Endothelial cell of umbilical vein (primary cell): ENCODE measurements around the gene MME. TPM values are rescaled to one million over a fixed set of nuclear protein-coding genes. Genes with fewer than 3 reads are reported as not detected.

Source experiments
- BruUV-seq: library from RNA; stranded (reverse); fragments of 400-500 nt; replicated peaks from 2 replicates; lab custom pipeline; 2021; lab: Mats Ljungman, UMichigan
- CTCF ChIA-PET: fragments of 300-600, 350-600 bp; sonication (Branson Sonifier 250); formaldehyde crosslinking; loops from one replicate; lab custom pipeline; 2021; ENCODE audit warnings: antibody characterized with exemption, inconsistent platforms; lab: Charles Lee
- POLR2A ChIA-PET: fragments of 300-600, 350-600 bp; sonication (Branson Sonifier 250); formaldehyde crosslinking; loops from one replicate; lab custom pipeline; 2021; ENCODE audit warnings: antibody characterized with exemption, inconsistent platforms; lab: Charles Lee
- DNase-seq: peaks from one replicate; pipeline ENCODE4 v3.0.0-alpha.2; 2011; ENCODE audit warnings: low read depth, low spot score
- FAIRE-seq: peaks from 2 replicates; lab custom pipeline; 2011; peaks lifted over from hg19 to GRCh38; lab: Jason Lieb, UNC
- H2AFZ ChIP-seq: 2 replicates; pipeline ENCODE4 v1.6.0; 2012; ENCODE audit warnings: low read depth, low read length, control low read depth, inconsistent platforms
- H3K27ac ChIP-seq: 2 replicates; pipeline ENCODE4 v1.5.1; 2011; ENCODE audit warnings: low read depth, mild to moderate bottlenecking, control low read depth, low read length, moderate library complexity; ENCODE audit not compliant: insufficient read depth
- H3K27me3 ChIP-seq, 2 experiments: 2 replicates each; pipeline versions ENCODE4 v1.6.0 to v1.6.1; 2011; ENCODE audit warnings: low read length in 2 of 2, mixed read lengths in 1 of 2; ENCODE audit not compliant: control insufficient read depth in 2 of 2, insufficient read depth in 2 of 2
- H3K36me3 ChIP-seq, 2 experiments: 2 replicates in 1 of 2; 3 replicates in 1 of 2; pipeline ENCODE4 v1.5.1; 2011; ENCODE audit warnings: low read length in 2 of 2, mild to moderate bottlenecking in 1 of 2, moderate library complexity in 1 of 2; ENCODE audit not compliant: control insufficient read depth in 2 of 2, insufficient read depth in 2 of 2; ENCODE audit errors: extremely low read depth in 1 of 2
- H3K4me1 ChIP-seq: 3 replicates; pipeline ENCODE4 v1.5.1; 2011; ENCODE audit warnings: mild to moderate bottlenecking, low read length; ENCODE audit not compliant: control insufficient read depth, insufficient read depth; ENCODE audit errors: extremely low read depth
- H3K4me2 ChIP-seq: 2 replicates; pipeline ENCODE4 v1.6.1; 2011; ENCODE audit warnings: low read length, control low read depth, mixed read lengths; ENCODE audit not compliant: insufficient read depth
- H3K4me3 ChIP-seq, 3 experiments: fragments of 200-600 bp in 1 of 3; sonication (generic), shearing (Covaris generic) in 1 of 3; replicated peaks in 1 of 3; 2 replicates each; pipeline ENCODE4 v1.5.1; 2011 to 2016; ENCODE audit warnings: control low read depth in 3 of 3, low read length in 3 of 3, mild to moderate bottlenecking in 2 of 3, inconsistent platforms in 1 of 3, low read depth in 1 of 3, moderate library complexity in 1 of 3; ENCODE audit not compliant: insufficient read depth in 1 of 3
- H3K79me2 ChIP-seq: 2 replicates; pipeline ENCODE4 v1.6.0; 2012; ENCODE audit warnings: low read length, inconsistent platforms; ENCODE audit not compliant: control insufficient read depth, insufficient read depth
- H3K9ac ChIP-seq: replicated peaks from 2 replicates; pipeline ENCODE3; 2011; ENCODE audit warnings: low read length, control low read depth; ENCODE audit not compliant: insufficient read depth; ENCODE audit errors: extremely low read depth
- H3K9me1 ChIP-seq: replicated peaks from 3 replicates; pipeline ENCODE4 v1.6.0; 2011; ENCODE audit warnings: mild to moderate bottlenecking, low read length; ENCODE audit not compliant: control insufficient read depth, insufficient read depth; ENCODE audit errors: extremely low read depth
- H3K9me3 ChIP-seq: replicated peaks from 2 replicates; pipeline ENCODE4 v1.5.1; 2012; ENCODE audit warnings: low read length, inconsistent platforms; ENCODE audit not compliant: control insufficient read depth, insufficient read depth
- H4K20me1 ChIP-seq: replicated peaks from 2 replicates; pipeline ENCODE3; 2011; ENCODE audit warnings: mild to moderate bottlenecking, low read length; ENCODE audit not compliant: control insufficient read depth, insufficient read depth; ENCODE audit errors: extremely low read depth
- EZH2 ChIP-seq: IDR thresholded peaks from 2 replicates; pipeline ENCODE4 v1.6.1; 2012; ENCODE audit warnings: borderline replicate concordance, low read depth, mild to moderate bottlenecking, moderate library complexity, low read length, inconsistent platforms; ENCODE audit not compliant: severe bottlenecking
- FOS ChIP-seq: IDR thresholded peaks from 2 replicates; pipeline ENCODE4 v1.6.1; 2011; ENCODE audit warnings: mild to moderate bottlenecking, low read length, moderate library complexity, borderline replicate concordance; ENCODE audit not compliant: insufficient read depth
- GATA2 ChIP-seq: IDR thresholded peaks from 2 replicates; pipeline ENCODE4 v1.7.0; 2011; ENCODE audit warnings: low read depth, mild to moderate bottlenecking, moderate library complexity, mixed read lengths, low read length; ENCODE audit not compliant: insufficient read length, insufficient read depth
- JUN ChIP-seq: IDR thresholded peaks from 2 replicates; pipeline ENCODE4 v1.6.1; 2011; ENCODE audit warnings: borderline replicate concordance, low read depth; ENCODE audit not compliant: insufficient read length, insufficient read depth
- MYC ChIP-seq: IDR thresholded peaks from one replicate; pipeline ENCODE4 v1.6.1; 2011; ENCODE audit warnings: mild to moderate bottlenecking, low read depth, low read length
- POLR2A ChIP-seq: IDR thresholded peaks from 2 replicates; pipeline ENCODE4 v1.6.1; 2012; ENCODE audit warnings: low read depth, mild to moderate bottlenecking, control low read depth, low read length
- POLR2AphosphoS5 ChIP-seq: IDR thresholded peaks from 2 replicates; pipeline ENCODE4 v1.6.1; 2012; ENCODE audit warnings: low read depth, mild to moderate bottlenecking, control low read depth, low read length, moderate library complexity; ENCODE audit not compliant: insufficient read depth
- dilution Hi-C: fragments of 300-500 bp; cut with MboI; formaldehyde crosslinking; loops from one replicate; pipeline ENCODE4 v1.15.0; 2019; ENCODE audit warnings: low sequenced_read_pairs; ENCODE audit not compliant: extremely low pct_ligation_motif_present
- intact Hi-C: fragments of 100-400 bp; cut with micrococcal nuclease; formaldehyde crosslinking; loops from one replicate; pipeline ENCODE4 v1.10.0; 2022
- polyA plus RNA-seq, 4 experiments: library from polyadenylated mRNA; depleted of rRNA in 3 of 4; stranded (reverse) in 3 of 4; unstranded in 1 of 4; fragments of >200 nt; gene quantifications; 2 replicates each; pipeline versions ENCODE4 v1.2.1 to v1.2.3, GENCODE V29; 2011 to 2012; ENCODE audit warnings: missing spikeins in 1 of 4
- total RNA-seq: library from RNA; stranded (reverse); gene quantifications from 2 replicates; pipeline ENCODE4 v1.2.3, GENCODE V29; 2021
- TF ChIP-seq, protein P1 (sequence below), 2 donors: IDR thresholded peaks; 1 replicate in 1 of 2; 2 replicates in 1 of 2; pipeline ENCODE4 v1.5.1; 2011; ENCODE audit warnings: low read length in 2 of 2, mild to moderate bottlenecking in 2 of 2, moderate library complexity in 2 of 2, control low read depth in 1 of 2, inconsistent platforms in 1 of 2, low read depth in 1 of 2; ENCODE audit not compliant: insufficient read depth in 1 of 2; ENCODE audit errors: extremely low read depth in 1 of 2
- TF ChIP-seq, protein P2 (sequence below): IDR thresholded peaks from 2 replicates; pipeline ENCODE4 v1.6.1; 2011; ENCODE audit not compliant: insufficient read depth, insufficient read length

The MME gene
- total and polyA plus RNA-seq, 2 donors (not counting 3 experiments of a cell fraction or from before 2014, with no cell fraction given): 6.0 to 10.5 TPM

DNA sequence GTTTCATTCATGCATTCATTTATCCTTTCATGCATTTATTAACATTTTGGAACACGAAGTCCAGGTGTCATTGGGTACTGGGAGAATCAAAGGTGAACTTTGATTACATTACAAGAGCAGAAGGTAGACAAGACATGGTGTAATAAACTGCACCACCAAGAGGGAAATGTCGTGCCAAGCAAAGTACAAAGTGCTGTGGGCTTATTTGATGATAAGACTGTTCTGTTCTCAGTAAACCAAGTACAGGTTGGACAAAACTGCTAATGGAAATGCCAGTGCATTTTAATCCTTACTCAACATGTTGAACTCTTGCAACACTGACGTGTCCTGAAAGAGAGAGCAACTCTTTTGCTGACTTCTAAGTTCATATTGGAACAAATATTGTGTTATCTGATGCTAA lies 69.4 kb downstream of the MME start:
- no peaks in the 10 kb centered on the region for H3K27me3 ChIP-seq
- dilution Hi-C loops (no loop called here), intact Hi-C loops (no loop called here)
- TF ChIP-seq JUN (no peak), FOS (no peak), EZH2 (no peak), POLR2AphosphoS5 (no peak), MYC (no peak), POLR2A (no peak), GATA2 (no peak)
- TF ChIP-seq, protein P1, sequence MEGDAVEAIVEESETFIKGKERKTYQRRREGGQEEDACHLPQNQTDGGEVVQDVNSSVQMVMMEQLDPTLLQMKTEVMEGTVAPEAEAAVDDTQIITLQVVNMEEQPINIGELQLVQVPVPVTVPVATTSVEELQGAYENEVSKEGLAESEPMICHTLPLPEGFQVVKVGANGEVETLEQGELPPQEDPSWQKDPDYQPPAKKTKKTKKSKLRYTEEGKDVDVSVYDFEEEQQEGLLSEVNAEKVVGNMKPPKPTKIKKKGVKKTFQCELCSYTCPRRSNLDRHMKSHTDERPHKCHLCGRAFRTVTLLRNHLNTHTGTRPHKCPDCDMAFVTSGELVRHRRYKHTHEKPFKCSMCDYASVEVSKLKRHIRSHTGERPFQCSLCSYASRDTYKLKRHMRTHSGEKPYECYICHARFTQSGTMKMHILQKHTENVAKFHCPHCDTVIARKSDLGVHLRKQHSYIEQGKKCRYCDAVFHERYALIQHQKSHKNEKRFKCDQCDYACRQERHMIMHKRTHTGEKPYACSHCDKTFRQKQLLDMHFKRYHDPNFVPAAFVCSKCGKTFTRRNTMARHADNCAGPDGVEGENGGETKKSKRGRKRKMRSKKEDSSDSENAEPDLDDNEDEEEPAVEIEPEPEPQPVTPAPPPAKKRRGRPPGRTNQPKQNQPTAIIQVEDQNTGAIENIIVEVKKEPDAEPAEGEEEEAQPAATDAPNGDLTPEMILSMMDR (IDR thresholded peaks at IDR 0.05; ENCODE audit: extremely low read depth in 1 of 2, insufficient read depth in 1 of 2, low read depth in 1 of 2, low read length in 2 of 2): no peak
- TF ChIP-seq, protein P2, sequence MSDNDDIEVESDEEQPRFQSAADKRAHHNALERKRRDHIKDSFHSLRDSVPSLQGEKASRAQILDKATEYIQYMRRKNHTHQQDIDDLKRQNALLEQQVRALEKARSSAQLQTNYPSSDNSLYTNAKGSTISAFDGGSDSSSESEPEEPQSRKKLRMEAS: no peak
- ChIA-PET POLR2A (no interaction called here), CTCF (no interaction called here)
- no peaks in the 10 kb centered on the region for H3K4me1 ChIP-seq
- H3K79me2 ChIP-seq: no peaks in the 10 kb centered on the region
- no peaks in the 10 kb centered on the region for H3K36me3 ChIP-seq
- no peak for FAIRE-seq
- H3K9ac ChIP-seq: no peak overlapping the region
- H3K9me3 ChIP-seq: no peaks in the 10 kb centered on the region
- BruUV-seq: no TSS peak
- no peak for DNase-seq
- no peak overlapping the region for H3K4me2 ChIP-seq
- no peak overlapping the region for H3K4me3 ChIP-seq
- H3K9me1 ChIP-seq: no peaks in the 10 kb centered on the region
- H3K27ac ChIP-seq: no peak overlapping the region
- H4K20me1 ChIP-seq: no peaks in the 10 kb centered on the region
- no peak overlapping the region for H2AFZ ChIP-seq
